KOPT-K1 (cell line): ENCODE results near the gene PIEZO2.

ENCODE experiments used
- H3K27ac ChIP-seq: fragments of 200-600 bp; sonication (generic); 2 replicates; pipeline ENCODE4 v1.5.1; 2016; ENCODE audit warnings: antibody characterized with exemption, mild to moderate bottlenecking, low read depth, low read length; ENCODE audit not compliant: poor library complexity, severe bottlenecking
- H3K36me3 ChIP-seq: fragments of 200-600 bp; sonication (generic); 2 replicates; pipeline ENCODE4 v1.5.1; 2017; ENCODE audit warnings: antibody characterized with exemption, mild to moderate bottlenecking, low read length, moderate library complexity; ENCODE audit not compliant: insufficient read depth
- H3K9me3 ChIP-seq: fragments of 200-600 bp; sonication (generic); 2 replicates; pipeline ENCODE4 v1.5.1; 2017; ENCODE audit warnings: antibody characterized with exemption, low read length, mild to moderate bottlenecking; ENCODE audit not compliant: insufficient read depth, poor library complexity, severe bottlenecking

The PIEZO2 gene

DNA sequence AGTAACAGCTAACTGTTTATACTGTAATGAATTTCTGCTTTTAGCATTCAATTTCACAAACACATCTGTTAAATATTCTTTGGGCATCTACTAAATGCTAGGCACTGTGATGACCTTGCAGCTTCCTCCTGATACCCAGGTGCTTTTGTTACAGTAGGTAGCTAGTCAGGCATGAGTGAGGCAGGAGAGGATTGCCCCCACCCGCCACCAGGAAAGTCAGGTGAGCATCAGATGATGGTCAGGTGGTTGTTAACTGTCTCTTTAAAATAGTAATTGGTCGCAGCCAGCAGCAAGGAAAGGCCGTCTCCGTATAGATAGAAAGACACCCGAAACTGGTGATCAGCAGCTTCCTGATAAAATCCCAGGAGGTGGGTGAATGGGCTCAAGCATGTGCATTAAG, 255.6 kb downstream of the PIEZO2 start:
- Histone ChIP-seq H3K9me3 (no peaks in the 10 kb centered on the region), H3K36me3 (no peaks in the 10 kb centered on the region)

DNA sequence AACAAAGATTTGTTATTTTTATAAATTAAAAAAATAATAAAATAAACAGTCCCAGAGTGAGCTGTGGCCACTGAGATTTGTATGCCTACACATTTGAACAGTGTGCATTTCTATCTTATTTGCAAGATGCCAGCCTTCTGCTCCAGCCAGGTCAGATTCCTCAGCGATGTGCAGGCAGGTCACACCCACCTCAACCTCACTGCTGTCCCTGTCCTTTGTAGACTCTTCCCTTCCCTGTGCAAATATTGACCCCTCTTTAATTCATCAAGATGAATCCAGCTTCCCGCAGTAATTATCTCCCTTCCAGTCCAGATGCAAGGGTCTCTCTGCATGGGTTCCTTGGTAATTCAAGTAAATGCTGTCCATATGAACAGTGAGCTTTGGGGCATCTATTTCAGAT, 256.2 kb downstream of the PIEZO2 start:
- Histone ChIP-seq H3K36me3 (no peaks in the 10 kb centered on the region), H3K27ac (no peak overlapping the region), H3K9me3 (no peaks in the 10 kb centered on the region)

More for the DNA sequence above, 255.6 kb downstream of the PIEZO2 start:
- no peak overlapping the region for H3K27ac ChIP-seq

DNA sequence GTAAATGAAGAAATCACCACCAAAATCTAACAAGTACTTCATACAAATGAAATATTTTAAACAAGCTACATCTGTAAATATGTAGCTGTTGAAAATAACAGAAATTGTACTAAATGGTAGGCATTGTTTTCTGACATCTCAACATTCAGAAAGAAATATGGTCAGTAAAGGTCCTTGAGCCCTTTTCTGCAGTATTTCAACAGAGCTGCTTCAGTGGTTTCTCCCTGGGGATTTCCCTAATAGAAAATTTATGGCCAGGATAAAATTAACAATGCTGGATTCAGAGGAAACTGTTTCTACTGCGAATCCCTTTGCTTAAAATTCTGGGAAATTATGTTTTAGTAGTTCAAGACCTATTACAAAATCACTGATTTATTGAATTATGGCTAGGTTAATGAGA, 256.6 kb downstream of the PIEZO2 start:
- Histone ChIP-seq H3K27ac (no peak overlapping the region), H3K36me3 (no peaks in the 10 kb centered on the region), H3K9me3 (no peaks in the 10 kb centered on the region)

DNA sequence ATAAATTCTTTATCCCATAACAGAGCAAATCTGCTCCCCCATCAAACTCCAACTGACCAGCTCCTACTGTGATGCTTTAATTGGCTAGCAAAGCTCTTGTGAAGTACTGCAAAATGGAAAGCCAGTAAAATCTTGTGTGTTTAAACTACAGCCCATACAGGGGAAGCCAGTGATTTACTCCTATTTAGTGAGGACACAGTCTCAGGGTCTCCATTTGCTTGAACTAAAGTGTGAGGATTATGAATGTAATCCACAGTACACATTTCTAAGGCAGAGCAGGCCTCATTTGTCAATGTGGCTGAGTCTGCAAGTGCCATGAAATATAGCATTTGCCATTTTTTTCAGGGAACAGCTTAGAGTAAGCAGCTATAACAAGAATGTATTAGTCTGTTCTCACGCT, 259.3 kb downstream of the PIEZO2 start:
- Histone ChIP-seq H3K36me3 (no peaks in the 10 kb centered on the region), H3K27ac (no peak overlapping the region), H3K9me3 (no peaks in the 10 kb centered on the region)

DNA sequence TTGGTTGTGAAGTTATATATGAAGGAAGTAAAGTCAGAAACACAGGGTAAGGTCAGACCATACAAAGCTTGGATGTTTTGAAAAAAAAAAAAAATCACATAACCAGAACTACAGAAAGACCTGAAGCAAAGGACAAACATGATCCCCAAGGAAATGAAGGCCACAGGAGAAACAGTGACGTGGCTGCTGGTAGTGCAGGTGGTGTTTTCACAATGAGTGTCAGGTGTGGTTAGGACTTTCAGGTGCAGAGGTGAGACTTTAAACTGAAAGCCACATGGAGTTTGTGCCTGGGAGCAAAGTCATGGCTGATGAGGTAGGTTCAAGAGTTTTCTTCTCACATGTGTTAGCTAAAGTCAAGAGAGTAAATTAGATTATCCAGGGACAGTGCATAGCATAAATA, 270.7 kb downstream of the PIEZO2 start:
- H3K36me3 ChIP-seq = no peaks in the 10 kb centered on the region

DNA sequence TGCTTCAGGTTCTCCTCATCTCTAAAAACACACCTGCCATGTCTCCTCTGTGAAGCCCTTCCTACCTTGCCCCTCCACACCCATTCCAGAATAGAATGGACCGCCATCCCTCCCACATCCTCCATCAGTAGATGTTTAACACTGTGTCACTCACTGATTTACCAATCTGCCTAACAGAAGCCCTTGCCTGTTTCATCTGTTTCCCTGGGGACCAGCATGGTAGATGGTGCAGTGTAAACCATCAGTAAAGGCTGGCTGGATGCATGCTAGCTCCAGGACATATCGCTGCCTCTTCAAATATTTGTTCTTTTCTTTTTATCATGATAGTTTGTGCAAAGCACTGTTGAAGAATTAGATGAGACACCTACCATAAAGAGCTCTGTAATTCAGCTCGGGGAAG, 271.4 kb downstream of the PIEZO2 start:
- Histone ChIP-seq H3K36me3 (no peaks in the 10 kb centered on the region), H3K9me3 (no peaks in the 10 kb centered on the region), H3K27ac (no peak overlapping the region)

More for the DNA sequence above, 270.7 kb downstream of the PIEZO2 start:
- no peaks in the 10 kb centered on the region for H3K9me3 ChIP-seq
- no peak overlapping the region for H3K27ac ChIP-seq

DNA sequence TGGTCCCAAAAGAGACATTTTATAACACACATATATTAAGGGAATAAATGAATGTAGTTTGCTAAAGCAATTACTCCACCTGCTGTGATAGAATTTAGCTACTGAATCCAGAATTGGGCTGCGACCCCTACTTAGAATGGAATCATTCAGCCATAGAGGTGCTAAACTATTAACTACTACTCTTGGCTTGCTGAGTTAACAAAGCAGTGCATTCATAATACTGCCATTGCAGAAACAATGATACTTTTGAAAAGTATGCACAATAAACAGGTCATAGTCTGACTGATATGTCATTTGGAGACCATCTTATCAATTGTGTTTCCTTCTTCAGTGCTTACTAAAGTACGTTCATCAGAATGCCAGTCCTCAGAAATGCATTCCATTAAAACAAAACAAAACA, 273.6 kb downstream of the PIEZO2 start:
- no peak overlapping the region for H3K27ac ChIP-seq
- H3K36me3 ChIP-seq = no peaks in the 10 kb centered on the region
- H3K9me3 ChIP-seq = no peaks in the 10 kb centered on the region

DNA sequence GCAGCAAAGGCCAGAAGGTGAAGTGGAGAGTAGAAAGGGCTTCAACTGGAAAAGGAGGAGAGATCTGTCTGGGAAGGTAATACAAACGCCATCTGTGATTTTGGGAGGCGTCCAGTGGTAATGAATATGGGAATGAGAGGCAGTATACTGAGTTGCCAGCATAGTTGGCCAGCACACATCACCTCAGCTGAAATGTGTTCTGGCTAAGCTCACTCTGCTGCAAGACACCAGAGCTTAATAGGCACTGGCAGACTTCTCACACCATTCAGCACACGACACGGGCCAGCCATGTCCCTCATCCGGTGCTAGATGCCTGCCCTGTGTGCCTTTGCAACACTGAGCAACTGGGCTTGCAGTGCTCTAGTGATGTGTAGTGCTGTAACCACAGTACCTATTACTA, 277.1 kb downstream of the PIEZO2 start:
- no peak overlapping the region for H3K27ac ChIP-seq
- H3K9me3 ChIP-seq = no peaks in the 10 kb centered on the region
- no peaks in the 10 kb centered on the region for H3K36me3 ChIP-seq

DNA sequence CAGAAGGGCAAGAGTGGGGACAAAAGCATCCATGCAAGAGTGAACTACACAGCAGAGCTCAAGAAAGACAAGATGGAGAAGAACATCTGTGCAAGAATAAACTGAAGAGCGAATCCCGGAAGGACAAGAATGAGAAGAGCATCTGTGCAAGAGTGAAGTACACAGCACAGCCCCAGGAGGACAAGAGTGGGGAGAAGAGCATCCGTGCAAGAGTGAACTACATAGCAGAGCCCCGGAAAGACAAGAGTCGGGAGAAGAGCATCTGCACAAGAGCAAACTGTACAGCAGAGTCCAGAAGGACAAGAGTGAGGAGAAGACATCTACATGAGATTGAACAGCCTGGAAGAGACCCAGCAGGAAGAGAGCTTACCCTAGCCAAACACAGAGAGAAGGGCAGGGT, 284.6 kb downstream of the PIEZO2 start:
- no peaks in the 10 kb centered on the region for H3K36me3 ChIP-seq
- H3K27ac ChIP-seq = no peak overlapping the region
- no peaks in the 10 kb centered on the region for H3K9me3 ChIP-seq

DNA sequence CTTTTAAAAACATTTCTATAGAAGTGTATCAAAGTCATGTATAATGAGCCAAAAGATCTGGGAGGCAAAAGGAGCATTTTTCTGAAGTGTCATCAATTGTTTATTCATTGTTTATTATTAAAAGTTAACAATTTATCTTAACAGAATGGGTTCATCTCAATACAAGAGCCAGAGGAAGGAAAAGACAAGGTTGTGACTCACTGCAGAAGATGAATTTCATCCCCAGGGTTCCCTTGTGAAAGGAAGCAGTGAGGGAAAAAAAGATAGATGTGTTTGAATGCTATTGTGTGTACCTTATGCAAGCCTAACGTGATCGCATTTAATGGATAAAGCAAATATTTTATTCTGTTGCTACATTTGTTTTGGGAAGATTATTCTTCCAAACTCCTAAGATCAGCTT, 286.3 kb downstream of the PIEZO2 start:
- Histone ChIP-seq H3K27ac (no peak overlapping the region), H3K9me3 (no peaks in the 10 kb centered on the region), H3K36me3 (no peaks in the 10 kb centered on the region)

DNA sequence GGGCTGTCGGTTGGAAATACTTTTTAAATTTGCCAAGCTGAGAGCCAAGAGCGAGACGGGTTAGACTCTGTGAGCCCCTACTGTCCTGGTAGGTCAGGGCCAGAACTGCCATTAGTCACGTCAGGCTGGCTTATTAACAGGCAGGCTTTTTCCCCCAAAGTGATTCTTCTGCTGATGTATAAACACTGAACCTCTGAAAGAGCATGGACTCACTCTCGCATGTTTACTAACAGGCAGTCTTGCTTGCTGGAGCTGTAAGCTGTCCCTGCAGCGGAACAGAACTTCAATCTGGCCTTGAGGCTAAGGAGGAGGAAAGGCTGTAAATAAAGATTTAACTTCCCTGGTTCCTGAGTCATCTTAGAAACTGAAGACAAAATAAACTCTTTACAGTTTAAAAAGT, 288.4 kb downstream of the PIEZO2 start:
- Histone ChIP-seq H3K36me3 (no peaks in the 10 kb centered on the region), H3K27ac (no peak overlapping the region), H3K9me3 (no peaks in the 10 kb centered on the region)

DNA sequence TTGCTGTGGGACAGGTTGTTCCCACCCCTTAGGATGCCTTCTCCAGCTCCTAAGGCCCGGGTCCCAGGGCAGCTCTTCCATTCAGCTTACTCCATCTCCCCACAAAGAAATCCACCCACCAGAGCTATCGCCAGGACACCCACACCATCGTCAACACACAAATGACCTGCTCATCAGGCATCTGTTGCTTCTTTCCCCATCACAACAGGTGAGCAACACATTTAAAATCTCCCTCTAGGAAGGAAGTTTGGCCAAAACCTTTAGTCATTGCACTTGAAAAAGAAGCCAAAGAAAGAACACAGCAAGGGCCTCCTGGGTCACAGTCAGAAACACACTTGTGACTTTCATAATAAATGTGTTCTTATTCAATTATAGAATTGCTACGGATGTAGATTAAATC, 289.0 kb downstream of the PIEZO2 start:
- H3K9me3 ChIP-seq = no peaks in the 10 kb centered on the region
- H3K27ac ChIP-seq = no peak overlapping the region
- H3K36me3 ChIP-seq = no peaks in the 10 kb centered on the region

DNA sequence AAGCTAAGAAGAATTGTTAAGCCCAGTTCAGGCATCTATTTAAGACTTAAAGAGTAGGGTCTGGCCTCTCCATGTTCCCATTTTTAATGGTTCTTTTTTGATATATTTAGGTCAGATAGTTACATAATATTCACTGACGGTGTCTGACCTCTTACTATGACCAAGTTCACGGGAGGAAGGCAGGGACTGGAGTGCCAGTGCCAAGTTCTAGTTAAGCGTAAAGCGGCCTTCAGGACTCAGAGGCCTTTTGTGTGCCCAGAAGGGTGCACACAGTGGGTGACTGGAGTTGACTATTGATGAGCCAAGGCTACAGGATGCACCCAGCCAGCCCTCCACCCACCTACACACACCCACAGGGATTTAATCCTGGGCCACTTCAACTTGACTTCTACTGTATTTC, 290.9 kb downstream of the PIEZO2 start:
- Histone ChIP-seq H3K27ac (no peak overlapping the region), H3K9me3 (no peaks in the 10 kb centered on the region), H3K36me3 (no peaks in the 10 kb centered on the region)

DNA sequence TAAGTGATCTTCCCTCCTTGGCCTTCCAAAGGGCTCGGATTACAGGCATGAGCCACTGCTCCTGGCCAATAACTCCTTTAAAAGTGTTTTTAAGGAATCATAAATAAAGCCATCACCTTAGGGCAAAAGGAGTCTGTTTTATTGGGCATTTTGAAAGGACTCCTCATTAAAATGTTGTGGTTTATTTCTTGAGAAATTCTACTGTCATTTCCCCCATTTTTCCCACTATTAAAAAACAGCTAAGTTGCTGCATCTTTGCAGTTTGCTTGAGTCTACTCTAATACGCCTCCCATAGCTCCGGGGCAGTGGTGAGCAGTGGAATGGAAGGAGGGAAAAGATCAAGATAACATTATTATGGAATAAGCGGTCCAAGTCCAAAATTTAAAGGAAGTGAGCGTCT, 293.2 kb downstream of the PIEZO2 start:
- Histone ChIP-seq H3K36me3 (no peaks in the 10 kb centered on the region), H3K27ac (no peak overlapping the region), H3K9me3 (no peaks in the 10 kb centered on the region)

DNA sequence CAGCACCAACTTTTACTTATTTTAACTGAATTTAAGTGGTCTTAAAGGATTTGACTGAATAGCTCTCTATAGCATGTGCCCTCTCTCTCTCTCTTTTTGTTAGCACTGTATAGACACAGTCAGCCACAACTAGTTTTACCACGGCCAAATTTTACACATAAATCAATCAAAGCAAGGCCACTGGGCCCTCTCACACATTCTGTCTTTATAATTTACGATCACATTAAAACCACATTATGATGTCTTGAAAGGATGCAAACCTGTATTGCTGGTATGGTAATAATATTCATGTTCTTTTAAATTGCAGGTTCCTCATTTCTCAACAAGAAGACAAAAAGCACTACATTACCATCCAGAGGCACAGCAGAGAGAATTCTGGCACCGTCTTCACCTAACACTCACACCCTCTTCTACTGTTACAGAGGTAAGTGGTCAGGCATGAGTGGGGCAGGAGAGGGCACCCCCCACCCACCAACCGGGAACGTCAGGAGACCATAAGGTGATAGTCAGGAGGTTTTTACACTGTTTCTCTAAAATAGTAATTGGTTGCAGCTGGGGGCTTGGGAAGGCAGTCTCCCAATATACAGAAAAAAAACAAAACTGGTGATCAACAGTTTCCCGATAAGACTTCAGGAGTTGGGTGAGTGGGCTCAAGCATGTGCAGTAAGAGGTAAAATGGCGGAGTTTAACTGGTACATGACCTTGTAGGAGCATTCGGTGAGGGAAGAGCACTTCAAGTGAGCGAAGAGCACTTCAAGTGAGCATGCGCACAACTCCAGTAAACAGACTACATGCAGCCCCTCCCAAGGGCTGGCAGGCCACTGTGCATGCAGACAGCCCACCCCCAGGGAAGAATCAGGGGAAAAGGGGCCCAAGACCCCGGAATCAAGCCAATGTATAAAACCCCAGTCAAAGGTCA, 296.7 kb downstream of the PIEZO2 start:
- H3K36me3 ChIP-seq = no peaks in the 10 kb centered on the region
- no peak overlapping the region for H3K27ac ChIP-seq
- H3K9me3 ChIP-seq = no peaks in the 10 kb centered on the region

DNA sequence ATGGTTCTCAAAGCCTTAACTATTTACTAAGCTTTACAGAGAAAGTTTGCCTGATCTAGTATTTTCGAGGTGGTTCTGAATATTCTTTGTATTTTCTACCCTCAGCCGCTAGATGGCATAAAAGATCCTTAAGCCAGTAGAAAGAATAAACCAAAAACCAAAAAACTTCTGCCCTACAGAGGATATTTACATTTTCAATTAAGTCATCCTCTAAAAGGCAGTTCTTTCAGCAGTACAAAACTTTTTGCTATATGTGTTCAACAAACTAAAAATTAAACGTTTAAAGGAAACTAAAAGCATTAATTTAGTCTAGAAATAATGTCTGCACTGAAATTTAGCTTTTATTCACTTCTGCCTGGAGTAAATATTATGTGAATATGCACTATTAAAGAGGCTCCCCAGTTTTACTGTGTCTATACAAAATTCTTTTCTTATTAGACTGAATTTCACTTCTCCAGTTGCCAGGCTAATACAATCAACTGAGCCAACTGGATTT, 297.5 kb downstream of the PIEZO2 start:
- Histone ChIP-seq H3K27ac (no peak overlapping the region), H3K9me3 (no peaks in the 10 kb centered on the region), H3K36me3 (no peaks in the 10 kb centered on the region)
